ENCODE data around the gene HNF4A. TPM values are rescaled to one million over a fixed set of nuclear protein-coding genes. Genes with fewer than 3 reads are reported as not detected.

Gene HNF4A
- polyA plus RNA-seq, 4 donors, result 0.90 to 51.8 (median 40.6) TPM

DNA sequence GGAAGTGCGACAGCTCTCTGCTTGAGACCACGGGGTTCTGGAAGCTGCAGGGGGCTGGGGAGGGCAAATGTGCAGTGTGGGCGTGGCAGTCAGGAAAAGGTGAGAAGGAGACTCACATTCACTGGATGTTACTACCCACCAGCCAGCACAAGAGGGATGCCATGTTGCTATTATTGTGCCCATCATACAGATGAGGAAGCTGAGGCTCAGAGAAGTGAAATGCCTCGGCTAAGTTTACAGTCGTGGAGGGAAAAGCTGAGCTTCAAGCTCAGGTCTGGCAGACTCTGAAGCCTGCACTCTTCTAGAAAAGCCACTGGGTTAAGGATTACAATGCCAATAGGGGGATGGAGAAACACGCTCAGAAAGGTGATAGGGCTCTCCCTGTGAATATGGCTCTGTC lies 34.4 kb downstream of the HNF4A start:
- DNase-seq (ENCODE audit: low read depth in 4 of 4, low spot score in 3 of 4), result no peak

DNA sequence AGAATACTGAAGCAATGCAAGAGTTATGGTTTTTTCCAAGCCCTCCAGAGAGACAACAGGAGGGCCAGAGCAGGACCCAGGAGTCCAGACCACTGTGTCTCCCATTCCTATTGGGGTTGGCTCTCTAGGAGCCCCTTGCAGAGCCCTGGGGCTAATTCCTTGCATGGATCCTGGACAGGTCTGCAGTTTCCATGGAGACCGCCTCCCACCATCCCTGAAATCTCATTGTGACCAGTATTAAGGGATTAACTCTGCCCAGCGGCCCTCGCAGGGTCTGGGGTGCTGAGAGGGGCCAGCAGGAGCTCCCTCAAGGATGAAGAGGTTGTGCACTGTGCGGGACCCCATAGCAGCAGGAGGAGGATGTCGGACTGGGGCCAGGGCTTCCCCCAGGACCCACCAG lies 34.8 kb downstream of the HNF4A start:
- no peak for DNase-seq (ENCODE audit: low read depth in 4 of 4, low spot score in 3 of 4)

DNA sequence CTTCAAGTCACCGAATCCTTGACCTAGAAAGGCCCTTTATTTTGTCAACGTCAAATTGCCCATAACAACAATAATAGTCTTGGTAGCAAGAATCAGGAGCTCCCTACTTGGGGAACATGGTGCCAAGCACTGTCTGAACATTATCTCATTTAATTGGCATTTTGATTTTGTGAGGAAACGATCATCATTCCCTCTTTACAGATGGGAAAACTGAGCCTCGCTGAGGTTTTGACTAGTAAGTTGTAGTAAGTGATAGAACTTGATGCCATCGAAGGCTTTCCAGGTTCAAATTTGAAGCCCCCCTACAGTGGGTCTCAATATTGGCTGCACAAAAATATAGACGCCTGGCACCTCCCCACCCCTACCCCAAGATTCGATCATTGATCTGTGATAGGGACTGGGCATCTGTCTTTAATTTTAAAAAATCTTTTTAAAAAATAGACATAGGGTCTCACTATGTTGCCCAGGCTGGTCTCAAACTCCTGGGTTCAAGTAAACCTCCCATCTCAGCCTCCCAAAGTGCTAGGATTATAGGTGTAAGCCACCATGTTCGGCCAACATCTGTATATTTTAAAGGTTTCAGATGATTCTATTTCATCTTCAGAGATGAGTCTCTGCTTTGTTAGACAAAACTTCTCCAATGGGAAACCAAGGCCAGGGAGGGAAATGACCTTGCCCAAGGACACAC lies 36.7 kb downstream of the HNF4A start:
- DNase-seq (ENCODE audit: low read depth in 4 of 4, low spot score in 3 of 4), result no peak

DNA sequence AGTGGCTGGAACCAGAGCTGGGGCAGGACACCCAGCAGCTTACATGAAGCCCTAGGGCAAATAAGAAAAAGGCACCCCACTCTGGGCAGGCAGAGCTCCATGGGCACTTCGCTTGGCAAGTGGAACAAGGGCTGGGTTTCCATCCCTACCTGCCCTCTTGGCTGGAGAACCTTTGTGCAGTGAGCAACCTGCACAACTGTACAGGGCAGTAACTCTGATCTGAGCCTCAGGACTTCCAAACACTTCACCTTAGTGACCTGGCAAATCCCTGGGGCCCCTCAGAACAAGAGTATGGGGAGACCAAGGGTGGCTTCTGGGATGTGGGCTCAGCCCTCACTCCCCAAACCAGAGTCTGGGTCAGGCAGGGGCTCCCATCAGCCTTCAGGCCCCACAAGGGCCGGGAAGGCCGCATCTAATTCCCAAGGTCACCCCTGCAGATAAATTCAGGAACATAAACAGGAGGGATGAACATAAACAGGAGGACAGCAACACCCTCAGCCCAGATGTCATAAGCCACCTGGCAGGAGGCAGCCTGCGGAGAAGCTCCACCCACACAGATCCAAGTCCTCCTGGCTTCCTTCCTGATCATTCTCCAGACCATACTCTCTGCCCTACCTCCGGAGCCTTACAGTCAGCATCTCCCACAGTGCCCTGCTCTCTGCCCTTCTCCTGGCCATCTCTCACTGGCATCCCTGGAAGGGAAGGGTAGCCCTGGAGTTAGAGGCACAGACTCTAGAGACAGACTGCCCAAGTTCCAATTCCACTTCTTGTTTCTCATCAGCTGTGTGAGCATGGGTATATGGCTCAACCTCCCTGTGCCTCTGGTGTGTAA lies 37.5 kb downstream of the HNF4A start:
- no peak for DNase-seq (ENCODE audit: low read depth in 4 of 4, low spot score in 3 of 4)

DNA sequence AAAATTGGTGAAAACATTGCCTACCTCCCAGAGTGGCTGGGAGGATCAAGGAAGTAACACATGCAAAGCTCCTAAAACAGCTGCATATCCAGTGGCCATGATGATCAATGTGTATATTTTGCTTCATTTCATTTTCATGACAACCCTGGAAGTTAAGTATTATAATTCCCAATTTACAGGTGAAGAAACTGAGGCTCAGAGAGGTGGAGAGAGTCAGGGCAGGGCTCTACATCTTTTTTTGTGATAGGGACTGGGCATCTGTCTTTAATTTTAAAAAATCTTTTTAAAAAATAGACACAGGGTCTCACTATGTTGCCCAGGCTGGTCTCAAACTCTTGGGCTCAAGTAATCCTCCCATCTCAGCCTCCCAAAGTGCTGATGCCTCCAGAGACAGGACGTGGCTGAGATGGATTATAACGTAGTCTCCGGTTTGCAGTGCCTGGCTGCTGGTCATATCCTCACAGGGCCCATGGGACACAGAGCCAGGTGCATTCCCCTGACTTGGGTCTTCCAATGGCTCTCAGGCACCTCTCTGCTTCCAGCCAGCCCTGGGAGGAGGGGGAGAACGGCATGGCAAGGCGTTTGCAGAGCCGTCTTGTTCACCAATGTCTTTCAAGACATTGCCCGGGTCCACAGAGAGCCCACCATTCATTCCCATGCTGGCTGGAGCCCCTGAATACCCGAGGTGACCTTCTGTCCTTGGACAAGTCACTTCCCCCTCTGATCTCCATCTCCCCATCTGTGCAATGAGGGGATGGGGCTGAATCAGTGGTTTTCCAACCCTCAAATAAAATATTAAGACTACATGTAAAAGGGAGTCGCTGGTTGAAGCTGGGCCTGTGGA lies 38.3 kb downstream of the HNF4A start:
- no peak for DNase-seq (ENCODE audit: low read depth in 4 of 4, low spot score in 3 of 4)

DNA sequence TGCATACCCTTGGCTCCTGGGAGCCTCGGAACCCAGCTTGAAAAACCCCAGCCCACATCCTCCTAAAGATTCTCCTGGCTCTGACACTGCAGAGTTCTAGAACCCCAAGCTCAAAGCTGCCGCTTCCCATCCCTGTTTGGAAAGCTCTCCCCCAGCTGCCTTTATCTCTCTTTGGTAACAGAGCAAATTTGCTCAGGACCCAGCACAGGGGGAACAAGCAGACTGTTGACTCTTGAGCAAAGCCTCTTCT lies 38.9 kb downstream of the HNF4A start:
- DNase-seq (ENCODE audit: low read depth in 4 of 4, low spot score in 3 of 4), result no peak

DNA sequence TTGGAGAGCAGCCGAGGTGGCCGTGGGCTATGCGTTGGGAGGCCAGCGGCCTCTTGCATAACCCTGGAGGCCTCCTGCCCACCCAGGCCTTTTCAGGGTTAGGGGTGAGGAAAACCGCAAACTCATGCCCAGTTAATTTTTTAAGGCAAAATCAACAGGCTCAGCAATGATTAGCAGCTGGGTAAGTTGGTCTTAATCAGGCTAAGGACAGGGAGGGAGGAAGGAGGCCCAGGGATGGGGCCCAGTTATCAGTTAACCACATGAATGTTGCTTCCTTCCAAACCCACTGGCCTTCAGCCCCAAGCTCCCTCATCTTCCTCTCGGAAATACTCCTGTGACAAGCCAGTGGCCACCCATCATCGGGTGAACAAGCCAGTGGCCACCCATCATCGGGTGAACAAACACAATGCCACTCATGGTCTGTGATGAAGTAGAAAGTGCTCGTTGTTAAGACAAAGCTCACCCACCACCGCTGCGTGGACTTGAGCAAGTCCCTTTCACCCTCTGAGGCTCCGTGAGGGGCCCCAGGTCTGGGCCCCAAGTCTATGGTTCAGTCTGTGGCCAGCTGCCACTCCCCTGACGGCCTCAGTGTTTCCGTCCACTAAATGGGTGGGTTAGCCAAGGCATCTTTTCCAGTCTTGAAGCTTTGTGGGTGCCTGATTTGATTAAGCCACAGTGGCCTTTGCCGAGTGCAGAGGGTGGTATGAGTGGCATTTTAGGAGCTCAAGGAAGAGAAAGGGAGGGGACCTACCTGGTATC lies 39.4 kb downstream of the HNF4A start:
- no peak for DNase-seq (ENCODE audit: low read depth in 4 of 4, low spot score in 3 of 4)

DNA sequence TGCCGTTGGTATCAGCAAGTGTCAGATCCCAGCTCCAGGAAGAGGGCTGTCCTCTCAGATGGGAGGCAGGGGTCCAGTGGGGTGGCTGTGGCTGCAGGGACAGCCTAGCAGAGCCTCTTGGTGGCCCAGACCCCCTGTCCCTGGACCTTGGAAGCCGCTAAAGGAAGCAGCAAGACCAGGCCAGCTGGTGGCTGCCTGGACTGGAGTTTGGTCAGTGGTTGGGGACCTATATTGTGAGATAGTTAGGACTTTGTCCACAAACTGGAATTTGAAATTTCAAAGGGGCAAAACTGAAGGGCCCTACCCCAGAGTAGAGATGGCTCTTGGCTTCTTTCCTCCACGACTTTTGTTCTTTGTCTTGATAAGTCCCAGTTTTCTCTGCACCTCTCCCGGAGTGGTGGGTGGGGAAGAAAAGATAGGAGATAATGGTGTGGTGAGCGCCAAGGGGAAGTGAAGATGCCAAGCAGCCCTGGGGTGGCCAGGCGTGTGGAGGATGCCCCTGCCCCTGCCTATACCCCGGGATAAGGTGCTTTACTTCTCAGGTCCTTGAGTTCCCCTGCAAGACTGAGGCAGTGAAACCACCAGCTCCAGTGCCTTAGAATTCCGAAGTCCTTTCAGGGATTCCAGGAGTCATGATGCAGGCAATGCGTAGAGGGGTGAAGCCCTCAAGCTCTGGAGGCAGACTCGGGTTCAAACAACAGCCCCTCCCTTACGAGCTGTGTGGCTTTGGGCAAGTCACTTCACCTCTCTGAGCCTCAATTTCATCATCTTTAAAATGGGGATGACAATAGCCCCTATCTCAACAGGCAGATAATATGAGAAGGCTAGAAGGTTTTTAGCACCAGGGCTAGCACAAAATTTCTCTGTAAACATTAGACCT lies 40.2 kb downstream of the HNF4A start:
- DNase-seq (ENCODE audit: low read depth in 4 of 4, low spot score in 3 of 4), result no peak

- no peak for DNase-seq (ENCODE audit: low read depth in 4 of 4, low spot score in 3 of 4)
Measured at GRCh38 chr20:44396369-44397130, 41.1 kb downstream of the HNF4A start.

DNA sequence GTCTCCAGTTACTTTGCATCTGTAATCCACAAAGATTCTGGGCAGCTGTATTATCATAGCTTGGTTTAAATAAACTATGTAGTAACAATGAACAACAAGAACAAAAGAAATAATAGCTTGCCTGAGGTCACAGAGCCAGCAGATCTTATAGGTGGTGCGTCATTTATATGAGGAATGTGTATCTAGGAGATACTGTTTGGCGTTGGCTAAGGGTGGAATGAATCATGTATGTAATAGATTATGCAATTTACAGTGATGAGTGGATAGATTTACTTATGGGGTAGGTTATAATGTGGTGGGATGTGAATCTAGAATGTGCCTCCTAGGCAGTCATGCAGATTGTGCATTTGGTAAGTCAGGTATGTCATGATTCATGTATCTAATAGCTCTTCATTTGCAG lies 42.8 kb downstream of the HNF4A start:
- DNase-seq (ENCODE audit: low read depth in 4 of 4, low spot score in 3 of 4), result no peak

DNA sequence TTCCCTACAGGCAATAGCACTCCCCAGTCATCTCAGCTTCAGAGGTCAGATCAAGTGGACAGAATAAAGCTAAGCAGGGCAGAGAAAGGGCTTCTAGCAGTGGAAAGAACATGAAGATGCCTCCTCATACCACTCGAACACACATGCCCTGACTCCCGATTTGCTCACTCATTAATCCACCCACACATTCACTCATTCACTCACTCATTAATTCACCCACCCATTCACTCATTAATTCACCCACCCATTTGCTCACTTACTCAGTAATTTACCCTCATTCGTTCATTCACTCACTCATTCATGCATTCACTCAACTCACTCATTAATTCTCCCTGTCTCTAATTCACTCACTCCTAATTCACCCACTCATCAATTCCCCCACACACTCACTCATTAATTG lies 43.9 kb downstream of the HNF4A start:
- DNase-seq (ENCODE audit: low read depth in 4 of 4, low spot score in 3 of 4), result no peak

DNA sequence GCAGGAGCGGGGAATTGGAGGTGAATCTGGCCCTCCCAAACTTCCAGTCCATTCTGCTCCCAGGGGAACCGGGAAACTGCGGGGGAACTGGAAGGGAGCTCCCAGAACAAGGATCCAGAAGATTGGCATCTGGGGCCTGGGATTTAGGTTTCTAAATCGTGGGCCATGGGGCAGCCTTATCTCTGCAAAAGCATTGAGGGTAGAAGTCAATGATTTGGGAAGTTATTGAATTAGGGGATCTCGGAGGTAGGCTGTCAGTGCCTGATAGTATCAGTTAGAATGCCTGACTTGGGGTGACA lies 45.1 kb downstream of the HNF4A start:
- DNase-seq (ENCODE audit: low read depth in 4 of 4, low spot score in 3 of 4), result no peak

- DNase-seq (ENCODE audit: low read depth in 4 of 4, low spot score in 3 of 4), result no peak
Measured at GRCh38 chr20:44400970-44401769, 45.7 kb downstream of the HNF4A start.

- no peak for DNase-seq (ENCODE audit: low read depth in 4 of 4, low spot score in 3 of 4)
Measured at GRCh38 chr20:44401770-44402390, 46.4 kb downstream of the HNF4A start.

- DNase-seq (ENCODE audit: low read depth in 4 of 4, low spot score in 3 of 4), result no peak
Measured at GRCh38 chr20:44402391-44403193, 47.1 kb downstream of the HNF4A start.

- no peak for DNase-seq (ENCODE audit: low read depth in 4 of 4, low spot score in 3 of 4)
Measured at GRCh38 chr20:44403194-44404112, 48.0 kb downstream of the HNF4A start.
